Stomach (tissue), 9 donors: Measurements from ENCODE around the gene TMEM245. TPM values are rescaled to one million over a fixed set of nuclear protein-coding genes. Genes with fewer than 3 reads are reported as not detected.

Experiments used
- DNase-seq, 2 donors: peaks; one replicate each; pipeline versions ENCODE4 v3.0.0 to v3.0.0-alpha.2; 2013 to 2019
- H3K27ac ChIP-seq, 5 donors: fragments of 200-600 bp in 4 of 5; sonication (generic) in 4 of 5; one replicate each; pipeline ENCODE4 v1.5.1; 2013 to 2019; ENCODE audit warnings: mild to moderate bottlenecking in 1 of 5, moderate library complexity in 1 of 5
- H3K27me3 ChIP-seq, 3 donors: fragments of 200-600 bp; sonication (generic); one replicate each; pipeline ENCODE4 v1.5.1; 2017 to 2019; ENCODE audit warnings: mixed run types in 1 of 3
- H3K36me3 ChIP-seq, 4 donors: fragments of 200-600 bp; sonication (generic); 1 replicate in 3 of 4; 2 replicates in 1 of 4; pipeline ENCODE4 v1.5.1; 2016 to 2019
- H3K4me1 ChIP-seq, 4 donors: fragments of 200-600 bp; sonication (generic); one replicate each; pipeline ENCODE4 v1.5.1; 2016 to 2019
- H3K4me3 ChIP-seq, 4 donors: fragments of 200-600 bp; sonication (generic) in 3 of 4; one replicate each; pipeline ENCODE4 v1.5.1; 2016 to 2019; ENCODE audit warnings: mild to moderate bottlenecking in 1 of 4
- H3K9me3 ChIP-seq, 4 donors: fragments of 200-600 bp; sonication (generic); one replicate each; pipeline ENCODE4 v1.5.1; 2016 to 2019
- CTCF ChIP-seq, 7 experiments: fragments of 450-650 bp in 4 of 7; fragments of 200-600 bp in 3 of 7; sonication (generic) in 3 of 7; IDR thresholded peaks; one replicate each; pipeline ENCODE4 v1.5.1; 2016 to 2019; ENCODE audit warnings: antibody characterized with exemption in 7 of 7, control low read depth in 2 of 7, mild to moderate bottlenecking in 1 of 7
- EP300 ChIP-seq: sonication (generic); formaldehyde crosslinking; IDR thresholded peaks from one replicate; pipeline ENCODE4 v1.6.1; 2017; ENCODE audit warnings: antibody characterized with exemption
- POLR2A ChIP-seq, 4 donors: fragments of 450-650 bp; IDR thresholded peaks; one replicate each; pipeline ENCODE4 v1.6.1; 2016; ENCODE audit warnings: antibody characterized with exemption in 4 of 4, control low read depth in 2 of 4, mild to moderate bottlenecking in 1 of 4, moderate library complexity in 1 of 4
- POLR2AphosphoS5 ChIP-seq, 3 donors: sonication (generic); formaldehyde crosslinking; IDR thresholded peaks; one replicate each; pipeline ENCODE4 v1.6.1; 2016; ENCODE audit warnings: antibody characterized with exemption in 3 of 3
- WGBS, 5 donors: extraction: QIAGEN DNeasy Blood & Tissue Kit in 3 of 5; methylation state at CpG; one replicate each; pipeline versions ENCODE4 v1.1.5 to v1.1.7; 2013 to 2018; 5-methylcytosine and 5-hydroxymethylcytosine counted together
- intact Hi-C: fragments of 100-400 bp; cut with DNase I; formaldehyde crosslinking; loops from one replicate; pipeline ENCODE4 v1.15.1; 2023; ENCODE audit warnings: low total_unique reads
- polyA plus RNA-seq, 3 donors: library from polyadenylated mRNA; stranded (reverse); fragments of 200-250 nt; gene quantifications; one replicate each; pipeline ENCODE4 v1.2.3, GENCODE V29; 2013
- total RNA-seq, 5 donors: library from RNA; depleted of rRNA; stranded (reverse); fragments of >200 nt; gene quantifications; one replicate each; pipeline versions ENCODE4 v1.1.0 to v1.2.3, GENCODE V29; 2014 to 2016
- donor health status: healthy with polysubstance abuse.
- donor health status: Bipolar disorder and iron deficiency.
- donor health status: healthy.

TMEM245 gene
- total and polyA plus RNA-seq, 8 donors: 4.0 to 107 (median 35.5) TPM

- intact Hi-C loops: no loop called here
- no peaks in the 10 kb centered on the region for H3K9me3 ChIP-seq
- H3K27me3 ChIP-seq: no peaks in the 10 kb centered on the region
- H3K4me3 ChIP-seq: no peak overlapping the region
- TF ChIP-seq POLR2A (IDR thresholded peaks at IDR 0.05) (no peak), POLR2AphosphoS5 (IDR thresholded peaks at IDR 0.05) (no peak), EP300 (no peak), CTCF (IDR thresholded peaks at IDR 0.05) (no peak)
- H3K36me3 ChIP-seq: peaks cover 12 to 69% (median 52%) of the 10 kb centered on the region in 4 donors
- peaks cover 13 to 54% (median 34%) of the 10 kb centered on the region in 4 donors for H3K4me1 ChIP-seq
- DNase-seq: no peak
- WGBS, 5 donors: 97 to 100% (median 99%) methylated on average over 4 of the region's 4 CpGs
- H3K27ac ChIP-seq: no peak overlapping the region
These were observed 35.8 kb downstream of the TMEM245 start for GRCh38 chr9:109083813-109084405.

- DNase-seq: no peak
- no peaks in the 10 kb centered on the region for H3K9me3 ChIP-seq
- H3K27me3 ChIP-seq: no peaks in the 10 kb centered on the region
- H3K36me3 ChIP-seq: peaks cover 7 to 69% (median 51%) of the 10 kb centered on the region in 4 donors
- no peak for TF ChIP-seq POLR2A (IDR thresholded peaks at IDR 0.05)
- TF ChIP-seq CTCF (IDR thresholded peaks at IDR 0.05): no peak
- no peak for TF ChIP-seq EP300
- no peak for TF ChIP-seq POLR2AphosphoS5 (IDR thresholded peaks at IDR 0.05)
- H3K4me3 ChIP-seq: no peak overlapping the region
- peaks cover 17 to 57% (median 35%) of the 10 kb centered on the region in 4 donors for H3K4me1 ChIP-seq
- whole genome bisulfite sequencing, 5 donors: 84 to 89% (median 87%) methylated on average over 7 of the region's 7 CpGs
- intact Hi-C loops: no loop called here
- no peak overlapping the region for H3K27ac ChIP-seq
These were observed 36.6 kb downstream of the TMEM245 start for GRCh38 chr9:109083141-109083540.

- 19 to 47% (median 38%) methylated on average over 2 of the region's 2 CpGs for WGBS, 5 donors
- intact Hi-C loops: no loop called here
- TF ChIP-seq POLR2A (IDR thresholded peaks at IDR 0.05) (no peak), POLR2AphosphoS5 (IDR thresholded peaks at IDR 0.05) (no peak), EP300 (no peak), CTCF (IDR thresholded peaks at IDR 0.05) (no peak)
These were observed 37.6 kb downstream of the TMEM245 start for GRCh38 chr9:109082091-109082620.

GRCh38 chr9:109074236-109074889 is 45.4 kb downstream of the TMEM245 start:
- H3K9me3 ChIP-seq: no peaks in the 10 kb centered on the region
- H3K4me3 ChIP-seq: no peak overlapping the region
- peaks cover 0 to 47% (median 18%) of the 10 kb centered on the region in 4 donors for H3K4me1 ChIP-seq
- peak overlapping the region in 1 of 5 donors; percentile 21 for H3K27ac ChIP-seq
- 47 to 76% (median 62%) methylated on average over 7 of the region's 7 CpGs for WGBS, 5 donors
- H3K27me3 ChIP-seq: no peaks in the 10 kb centered on the region
- DNase-seq: no peak
- TF ChIP-seq POLR2AphosphoS5 (IDR thresholded peaks at IDR 0.05): no peak
- TF ChIP-seq CTCF (IDR thresholded peaks at IDR 0.05): no peak
- TF ChIP-seq POLR2A (IDR thresholded peaks at IDR 0.05): no peak
- no peak for TF ChIP-seq EP300
- peaks cover 10 to 73% (median 68%) of the 10 kb centered on the region in 4 donors for H3K36me3 ChIP-seq
- intact Hi-C loops: no loop called here

More at GRCh38 chr9:109082091-109082620, 37.6 kb downstream of the TMEM245 start:
- Histone ChIP-seq H3K36me3 (peaks cover 7 to 69% (median 46%) of the 10 kb centered on the region in 4 donors), H3K27ac (no peak overlapping the region), H3K4me3 (no peak overlapping the region), H3K9me3 (no peaks in the 10 kb centered on the region), H3K27me3 (no peaks in the 10 kb centered on the region), H3K4me1 (peaks cover 10 to 56% (median 30%) of the 10 kb centered on the region in 4 donors)
- DNase-seq: no peak
